ENCODE results near the gene NCOA4.
"Not testable (repeated sequence)": the region's sequence is repeated elsewhere in the genome, so short reads cannot be mapped to it uniquely, and the experiment has no call there.

The NCOA4 gene

DNA sequence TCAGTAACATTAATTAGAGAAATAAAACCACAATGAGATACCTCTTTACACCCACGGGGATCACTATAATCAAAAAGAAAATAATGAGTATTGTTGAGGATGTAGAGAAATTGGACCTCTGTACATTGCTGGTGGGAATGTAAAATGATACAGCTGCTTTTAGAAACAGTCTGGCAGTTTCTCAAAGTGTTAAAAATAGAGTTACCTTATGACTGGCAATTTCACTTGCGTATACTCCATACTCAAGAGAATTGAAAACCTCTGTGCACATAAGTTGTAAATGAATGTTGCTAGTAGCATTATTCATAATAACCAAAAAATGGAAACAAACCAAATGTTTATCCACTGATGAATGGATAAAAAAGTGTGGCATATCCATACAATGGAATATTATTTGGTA, 51.9 kb downstream of the NCOA4 start:
- FAIRE-seq = not testable (repeated sequence)

DNA sequence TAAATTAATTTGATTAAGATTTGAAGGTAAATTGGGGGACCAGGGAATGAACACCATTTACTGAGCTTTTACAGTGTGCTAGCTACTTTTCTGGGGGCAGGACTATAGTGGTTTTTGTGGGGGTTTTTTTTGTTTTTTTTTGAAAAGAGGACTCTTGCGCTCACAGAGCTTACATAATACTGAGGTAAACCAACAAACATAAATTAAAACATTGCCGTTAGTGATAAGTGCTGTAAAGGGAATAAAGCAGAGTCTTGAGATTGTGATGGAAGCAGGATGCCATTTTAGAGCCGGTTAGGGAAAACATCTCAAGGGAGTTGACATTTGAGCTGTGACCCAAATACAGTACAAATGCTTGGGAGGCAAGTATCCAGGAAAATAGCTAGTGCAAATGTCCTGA, 56.4 kb downstream of the NCOA4 start:
- FAIRE-seq = not testable (repeated sequence)

DNA sequence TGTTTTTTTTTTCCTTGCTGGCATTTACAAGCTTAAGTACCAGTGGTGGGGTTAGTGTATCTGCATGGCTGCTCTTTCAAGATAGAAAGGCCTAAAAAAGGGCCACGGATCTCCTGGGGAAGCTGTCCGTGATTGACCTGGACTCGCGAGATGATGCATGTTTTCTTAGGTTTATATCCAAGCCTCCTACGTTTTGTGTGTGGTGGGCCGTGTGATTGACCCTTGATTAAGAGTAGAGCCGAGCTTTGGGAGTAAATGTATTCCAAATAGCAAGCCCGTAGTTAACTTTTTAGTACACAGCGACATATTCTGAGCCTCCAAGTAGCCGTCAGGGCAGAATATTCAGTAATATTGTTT, 57.6 kb downstream of the NCOA4 start:
- not testable (repeated sequence) for FAIRE-seq

DNA sequence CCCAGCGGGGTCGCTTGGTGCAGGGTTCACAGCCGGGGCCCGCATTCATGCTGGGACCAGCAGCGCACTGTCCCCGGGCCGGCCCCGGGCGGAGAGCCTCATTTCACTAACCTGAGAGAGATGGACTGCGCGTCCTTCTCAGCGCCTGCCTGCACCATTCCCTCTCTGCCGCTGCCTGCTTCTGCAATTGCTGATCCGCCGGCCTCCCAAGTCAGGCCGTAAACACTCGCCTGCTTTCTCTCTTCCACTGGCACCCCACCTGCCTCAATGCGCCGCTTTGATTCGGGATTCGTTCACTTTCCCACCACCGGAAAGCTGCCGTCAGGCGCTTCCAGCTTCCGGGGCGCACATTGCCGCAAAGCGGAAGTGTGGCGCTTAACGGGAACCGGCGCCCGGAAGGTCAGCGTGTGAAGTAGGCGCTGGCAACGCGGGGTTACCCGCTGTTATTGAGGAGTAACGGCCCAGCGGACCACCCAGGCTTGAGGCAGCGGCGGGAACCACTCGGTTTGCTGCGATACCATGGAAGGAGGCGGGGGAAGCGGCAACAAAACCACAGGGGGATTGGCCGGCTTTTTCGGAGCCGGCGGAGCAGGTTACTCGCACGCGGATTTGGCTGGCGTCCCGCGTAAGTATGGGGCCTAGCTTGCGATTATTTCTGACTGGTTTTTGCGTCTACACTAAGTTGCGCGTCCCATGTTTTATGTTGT, 58.2 kb downstream of the NCOA4 start, which contains the start of gene TIMM23:
Gene TIMM23, plus strand, starts transcription at position 384 of the 707 bp plus-strand sequence. Its CDS starts 136 bp downstream, at position 520.
- not testable (repeated sequence) for FAIRE-seq

GRCh38 chr10:45971742-45972105, 58.7 kb downstream of the NCOA4 start:
- FAIRE-seq = not testable (repeated sequence)

DNA sequence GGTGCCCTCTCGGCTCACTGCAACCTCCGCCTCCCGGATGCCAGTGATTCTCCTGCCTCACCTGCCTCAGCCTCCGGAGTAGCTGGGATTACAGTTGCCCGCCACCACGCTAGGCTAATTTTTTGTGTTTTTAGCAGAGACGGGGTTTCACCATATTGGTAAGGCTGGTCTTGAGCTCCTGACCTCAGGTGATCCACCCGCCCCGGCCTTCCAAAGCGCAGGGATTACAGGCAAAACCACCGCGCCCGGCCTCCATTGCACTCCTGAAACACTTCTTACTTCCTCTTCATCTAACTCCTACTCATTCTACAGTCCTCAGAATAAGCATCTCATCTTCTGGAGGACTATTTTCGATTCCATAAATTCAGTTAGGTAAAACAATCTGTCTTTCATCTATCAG, 59.4 kb downstream of the NCOA4 start:
- FAIRE-seq = not testable (repeated sequence)

GRCh38 chr10:45962686-45963452, 67.6 kb downstream of the NCOA4 start:
- not testable (repeated sequence) for FAIRE-seq

DNA sequence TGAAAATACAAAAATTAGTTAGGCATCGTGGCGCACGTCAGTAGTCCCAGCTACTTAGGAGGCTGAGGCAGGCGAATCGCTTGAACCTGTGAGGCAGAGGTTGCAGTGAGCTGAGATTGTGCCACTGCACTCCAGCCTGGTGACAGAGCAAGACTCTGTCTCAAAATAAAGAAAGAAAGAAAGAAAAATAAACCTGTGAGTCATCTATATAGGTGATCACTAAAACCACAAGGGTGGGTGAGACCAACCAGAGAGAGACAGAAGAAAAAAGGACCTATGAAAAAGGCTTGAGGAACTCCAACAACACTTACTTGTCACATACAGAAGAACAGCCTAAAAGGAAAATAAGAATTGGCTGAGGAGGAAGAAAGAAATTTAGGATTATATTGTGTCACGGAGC, 72.5 kb downstream of the NCOA4 start:
- FAIRE-seq = not testable (repeated sequence)

GRCh38 chr10:45956634-45957033, 73.8 kb downstream of the NCOA4 start:
- FAIRE-seq = not testable (repeated sequence)

Data from A204.1 (cell line).